HL-60 (cell line): ENCODE measurements around the gene DNAJA3.

ENCODE experiments used
- DNase-seq, 2 experiments: peaks; one replicate each; pipeline ENCODE4 v3.0.0-alpha.2; 2010 to 2020; ENCODE audit warnings: low read depth in 1 of 2, low spot score in 1 of 2
- H3K27ac ChIP-seq: fragments of 250-450 bp; sonication (Bioruptor Pico); replicated peaks from 2 replicates; pipeline ENCODE4 v1.5.1; 2020; ENCODE audit warnings: mild to moderate bottlenecking, moderate library complexity
- H3K27me3 ChIP-seq: fragments of 250-450 bp; sonication (Bioruptor Pico); 2 replicates; pipeline ENCODE4 v1.5.1; 2021; ENCODE audit warnings: mild to moderate bottlenecking, moderate library complexity; ENCODE audit not compliant: insufficient read depth, poor library complexity, severe bottlenecking
- H3K4me3 ChIP-seq: replicated peaks from 2 replicates; pipeline ENCODE4 v1.5.1; 2011; ENCODE audit warnings: mild to moderate bottlenecking, control low read depth, low read length; ENCODE audit not compliant: insufficient read depth
- CTCF ChIP-seq: IDR thresholded peaks from one replicate; pipeline ENCODE4 v1.5.1; 2011; ENCODE audit warnings: low read length, control low read depth, inconsistent platforms; ENCODE audit not compliant: insufficient read depth
- GABPA ChIP-seq: IDR thresholded peaks from 2 replicates; pipeline ENCODE4 v1.6.1; 2012; ENCODE audit warnings: low read depth
- POLR2AphosphoS5 ChIP-seq: IDR thresholded peaks from 2 replicates; pipeline ENCODE4 v1.6.1; 2012; ENCODE audit warnings: low read depth
- REST ChIP-seq: IDR thresholded peaks from 2 replicates; pipeline ENCODE4 v1.6.1; 2012; ENCODE audit warnings: low read depth; ENCODE audit not compliant: insufficient replicate concordance
- SPI1 ChIP-seq: IDR thresholded peaks from 2 replicates; pipeline ENCODE4 v1.6.1; 2012; ENCODE audit warnings: low read depth, mild to moderate bottlenecking, borderline replicate concordance

Gene DNAJA3

GRCh38 chr16:4410335-4411075 lies 15.2 kb upstream of the DNAJA3 start:
- Histone ChIP-seq H3K27me3 (no peaks in the 10 kb centered on the region), H3K27ac (no peak overlapping the region), H3K4me3 (no peak overlapping the region)
- no peak for DNase-seq
- TF ChIP-seq CTCF (no peak), POLR2AphosphoS5 (no peak), SPI1 (no peak), GABPA (no peak), REST (no peak)

- no peak for DNase-seq
- no peak for TF ChIP-seq SPI1
- no peak for TF ChIP-seq GABPA
- no peak for TF ChIP-seq POLR2AphosphoS5
- no peak overlapping the region for H3K4me3 ChIP-seq
- no peak overlapping the region for H3K27ac ChIP-seq
- no peaks in the 10 kb centered on the region for H3K27me3 ChIP-seq
Observed at GRCh38 chr16:4411684-4412083, 14.0 kb upstream of the DNAJA3 start.

GRCh38 chr16:4412159-4412558 lies 13.5 kb upstream of the DNAJA3 start:
- Histone ChIP-seq H3K27me3 (no peaks in the 10 kb centered on the region), H3K27ac (no peak overlapping the region), H3K4me3 (no peak overlapping the region)
- TF ChIP-seq SPI1, result no peak
- DNase-seq, result no peak

GRCh38 chr16:4412854-4413253 lies 12.8 kb upstream of the DNAJA3 start:
- DNase-seq, result no peak
- no peaks in the 10 kb centered on the region for H3K27me3 ChIP-seq
- no peak overlapping the region for H3K27ac ChIP-seq
- TF ChIP-seq CTCF (no peak), GABPA (no peak), POLR2AphosphoS5 (no peak)
- no peak overlapping the region for H3K4me3 ChIP-seq

GRCh38 chr16:4414187-4414917 lies 11.3 kb upstream of the DNAJA3 start:
- TF ChIP-seq CTCF, result no peak
- TF ChIP-seq SPI1, result no peak
- no peak for TF ChIP-seq POLR2AphosphoS5
- TF ChIP-seq REST, result no peak
- TF ChIP-seq GABPA, result no peak
- no peak for DNase-seq
- Histone ChIP-seq H3K4me3 (peak overlapping the region; percentile 83), H3K27me3 (no peaks in the 10 kb centered on the region), H3K27ac (peak overlapping the region; percentile 83)
